ENCODE results near the gene CHST7. TPM values are rescaled to one million over a fixed set of nuclear protein-coding genes. Genes with fewer than 3 reads are reported as not detected.
A peak's percentile ranks its signal among the peaks of the same experiment; 100 is the strongest.

CHST7 gene
- total RNA-seq, 2 donors from 2014 or later: 6.3 to 6.6 TPM

DNA sequence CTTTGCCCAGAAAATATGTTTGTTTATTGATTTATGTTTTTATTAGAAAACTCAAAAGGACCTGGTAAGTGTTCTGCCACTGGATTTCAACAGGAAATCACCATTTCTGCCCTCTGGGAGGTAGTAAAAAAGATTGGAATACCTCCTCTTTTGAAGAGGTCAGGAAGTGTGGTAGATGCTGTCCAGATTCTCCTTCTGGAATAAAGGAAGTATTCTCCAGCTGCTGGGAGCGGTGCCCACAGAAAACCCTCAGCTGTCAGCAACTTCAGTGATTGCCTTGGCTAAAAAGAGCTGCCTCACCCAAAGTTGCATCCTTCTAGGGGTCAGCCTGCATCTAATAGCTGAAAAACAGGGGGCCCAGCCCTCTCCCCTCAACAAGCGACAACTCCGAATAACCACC, 14.5 kb upstream of the CHST7 start:
- no peaks in the 10 kb centered on the region for H3K27me3 Mint-ChIP-seq
- no peak for DNase-seq
- ATAC-seq: no peak
- peaks cover 2% of the 10 kb centered on the region for H3K36me3 Mint-ChIP-seq (ENCODE audit: low read depth)
- peaks cover 5% of the 10 kb centered on the region for H3K4me1 Mint-ChIP-seq
- H3K27ac Mint-ChIP-seq: no peak overlapping the region
- no peak overlapping the region for H3K4me3 Mint-ChIP-seq
- H3K9me3 ChIP-seq (ENCODE audit: control insufficient read depth, low read length, poor library complexity, severe bottlenecking): no peaks in the 10 kb centered on the region

DNA sequence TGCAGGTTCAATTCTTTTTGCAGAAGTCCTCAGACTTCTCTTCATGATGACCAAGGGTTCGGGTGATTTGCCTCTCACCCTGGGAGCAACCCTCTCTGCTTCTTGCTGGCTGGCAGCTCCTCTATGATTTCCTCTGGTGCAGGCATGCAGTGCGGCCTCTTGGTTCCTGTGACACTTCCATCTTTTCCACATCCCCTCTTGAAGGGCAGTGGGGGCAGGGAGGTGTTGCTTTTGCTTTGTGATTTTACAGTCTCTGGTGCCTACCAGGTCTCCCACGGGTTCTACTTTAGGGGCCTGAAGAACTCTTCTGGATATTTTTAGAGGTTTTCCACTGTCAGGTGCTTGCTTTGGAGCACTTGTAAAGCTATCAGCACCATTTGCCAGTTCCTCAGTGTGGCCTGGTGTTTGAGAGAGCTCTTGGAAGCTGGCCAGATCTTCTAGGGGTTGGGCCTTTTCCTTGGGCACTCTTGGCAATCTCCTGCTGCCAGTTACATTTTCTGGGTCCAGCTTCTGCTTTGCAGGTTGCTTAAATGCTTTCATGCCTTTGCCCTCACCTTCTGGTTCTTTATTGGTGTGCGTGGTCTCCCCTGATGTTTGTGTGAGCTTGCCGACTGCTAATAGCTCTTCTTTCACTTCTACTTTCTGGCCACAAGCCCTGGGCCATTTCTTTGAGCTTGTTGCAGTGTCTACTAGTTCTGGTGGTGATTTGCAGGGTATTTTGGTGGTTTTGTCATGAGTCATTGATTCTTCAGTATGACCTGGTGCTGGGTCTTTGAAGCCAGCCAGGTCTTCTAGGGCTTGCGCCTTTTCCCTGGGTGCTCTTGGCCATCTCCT, 11.5 kb upstream of the CHST7 start:
- no peaks in the 10 kb centered on the region for H3K27me3 Mint-ChIP-seq
- H3K9me3 ChIP-seq (ENCODE audit: control insufficient read depth, low read length, poor library complexity, severe bottlenecking): no peaks in the 10 kb centered on the region
- ATAC-seq (peak; percentile 30), DNase-seq (no peak)
- no peak overlapping the region for H3K27ac Mint-ChIP-seq
- peaks cover 2% of the 10 kb centered on the region for H3K36me3 Mint-ChIP-seq (ENCODE audit: low read depth)
- H3K4me1 Mint-ChIP-seq: peaks cover 5% of the 10 kb centered on the region
- H3K4me3 Mint-ChIP-seq: peak overlapping the region; percentile 19

DNA sequence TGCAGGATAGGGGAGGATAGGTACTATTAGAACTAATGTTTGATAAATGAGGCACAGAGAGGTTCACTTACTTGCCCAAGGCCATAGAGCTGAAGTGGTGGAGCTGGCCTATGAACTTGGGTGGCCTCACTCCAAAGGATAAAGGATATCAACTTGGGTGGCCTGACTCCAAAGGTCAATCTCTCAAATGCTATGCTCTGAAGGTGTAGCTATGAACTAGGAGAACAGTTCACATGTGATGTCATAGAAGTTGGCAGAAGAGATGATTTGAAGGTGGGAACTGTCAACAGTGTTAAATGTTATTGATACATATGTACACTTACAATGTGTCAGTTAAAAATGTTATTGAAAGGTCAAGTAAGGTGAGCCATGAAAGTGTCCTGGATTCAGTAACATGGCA, 6.2 kb upstream of the CHST7 start:
- H3K4me3 Mint-ChIP-seq: no peak overlapping the region
- no peak overlapping the region for H3K27ac Mint-ChIP-seq
- no peaks in the 10 kb centered on the region for H3K27me3 Mint-ChIP-seq
- DNase-seq (no peak), ATAC-seq (no peak)
- no peaks in the 10 kb centered on the region for H3K9me3 ChIP-seq (ENCODE audit: control insufficient read depth, low read length, poor library complexity, severe bottlenecking)
- H3K36me3 Mint-ChIP-seq (ENCODE audit: low read depth): peaks cover under 1% of the 10 kb centered on the region
- peaks cover 9% of the 10 kb centered on the region for H3K4me1 Mint-ChIP-seq

DNA sequence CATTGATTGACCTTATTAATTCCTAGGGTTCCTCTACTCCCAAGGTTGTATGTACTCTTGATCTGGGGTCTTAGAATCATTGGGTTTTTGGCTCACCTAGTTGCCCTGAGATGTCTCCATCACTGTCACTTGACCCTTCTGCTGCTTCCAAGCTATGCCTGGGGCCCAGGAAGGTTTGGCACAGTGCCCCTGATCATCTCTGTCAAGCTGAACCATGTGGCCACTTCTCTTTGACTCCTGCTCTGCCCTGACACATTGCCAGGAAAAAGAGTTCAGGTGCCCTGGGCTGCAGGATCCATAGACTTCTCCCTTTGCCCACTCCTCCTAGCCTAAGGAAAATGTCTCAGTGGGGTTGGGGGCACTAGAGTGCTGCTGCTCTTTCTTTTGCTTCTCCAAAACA, 3.9 kb upstream of the CHST7 start:
- no peak overlapping the region for H3K4me3 Mint-ChIP-seq
- peaks cover 13% of the 10 kb centered on the region for H3K4me1 Mint-ChIP-seq
- H3K9me3 ChIP-seq (ENCODE audit: control insufficient read depth, low read length, poor library complexity, severe bottlenecking): no peaks in the 10 kb centered on the region
- no peaks in the 10 kb centered on the region for H3K36me3 Mint-ChIP-seq (ENCODE audit: low read depth)
- H3K27ac Mint-ChIP-seq: no peak overlapping the region
- H3K27me3 Mint-ChIP-seq: no peaks in the 10 kb centered on the region
- ATAC-seq (no peak), DNase-seq (no peak)

DNA sequence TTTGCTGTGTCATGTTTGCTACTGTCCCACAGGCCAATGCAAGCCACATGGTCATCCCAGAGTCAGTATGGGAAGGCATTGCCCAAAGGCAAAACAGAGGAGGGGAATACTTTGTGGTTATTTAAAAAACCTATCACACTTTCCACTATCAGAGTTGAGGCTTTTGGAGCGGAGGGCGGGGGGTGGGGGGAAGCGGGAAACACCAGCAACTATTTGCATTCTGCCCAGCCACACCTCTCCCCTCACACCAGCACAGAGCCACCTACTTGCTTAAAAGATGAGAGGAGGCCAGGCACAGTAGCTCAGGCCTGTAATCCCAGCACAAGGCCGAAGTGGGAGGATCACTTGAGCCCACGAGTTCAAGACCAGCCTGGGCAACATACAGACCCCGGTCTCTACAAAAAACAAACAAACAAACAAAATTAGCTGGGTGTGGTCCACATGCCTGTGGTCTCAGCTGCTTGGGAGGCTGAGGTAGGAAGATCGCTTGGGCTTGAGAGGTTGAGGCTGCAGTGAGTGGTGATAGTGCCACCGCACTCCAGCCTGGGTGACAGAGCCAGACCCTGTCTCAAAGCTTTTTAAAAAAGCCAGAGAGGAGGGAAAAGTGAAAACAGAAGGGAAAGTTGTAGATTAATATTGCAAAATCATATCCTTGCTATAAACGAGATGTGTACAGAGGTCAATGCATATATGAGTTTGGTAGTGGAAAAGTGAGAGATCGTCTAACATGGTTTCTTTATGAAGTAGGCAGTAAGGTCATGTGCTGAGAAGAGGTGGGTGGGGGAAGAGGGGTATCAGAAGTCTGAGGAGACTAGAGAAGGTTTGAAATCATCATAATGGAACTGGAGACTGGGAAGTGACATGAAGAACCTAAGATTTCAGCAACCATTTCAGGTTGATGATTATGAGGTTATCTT, 1.9 kb upstream of the CHST7 start:
- Mint-ChIP-seq H3K4me3 (peak overlapping the region; percentile 89), H3K27me3 (no peaks in the 10 kb centered on the region), H3K4me1 (peaks cover 21% of the 10 kb centered on the region), H3K36me3 (ENCODE audit: low read depth) (no peaks in the 10 kb centered on the region), H3K27ac (peak overlapping the region; percentile 81)
- DNase-seq (no peak), ATAC-seq (no peak)
- H3K9me3 ChIP-seq (ENCODE audit: control insufficient read depth, low read length, poor library complexity, severe bottlenecking): no peaks in the 10 kb centered on the region

DNA sequence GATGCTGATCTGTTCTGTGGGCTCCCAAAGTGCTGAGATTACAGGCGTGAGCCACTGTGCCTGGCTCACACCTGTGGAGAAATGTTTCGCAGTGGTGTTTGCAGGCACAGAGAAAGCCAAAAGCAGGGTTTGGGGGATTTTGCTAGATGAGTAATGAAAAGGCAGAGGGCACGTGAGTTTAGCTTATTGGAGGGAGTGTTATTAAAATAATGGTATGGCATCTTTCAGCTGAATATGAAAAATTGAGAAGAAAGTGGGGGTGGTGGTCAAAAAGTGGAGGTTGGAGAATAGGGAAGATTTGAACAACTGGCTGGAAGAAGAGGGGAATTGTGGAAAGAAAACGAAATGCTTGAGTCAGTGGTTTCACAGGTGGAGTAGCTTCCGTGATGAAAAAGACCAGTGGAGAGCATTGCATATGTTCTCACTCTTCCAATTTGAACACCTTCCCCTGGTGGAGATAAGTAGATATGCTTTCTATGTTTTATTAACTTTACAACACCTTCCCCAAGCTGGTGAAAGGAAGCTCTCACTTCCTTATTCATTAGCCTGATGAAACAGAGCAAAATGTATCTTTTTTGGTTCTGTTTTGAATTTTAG, 1.1 kb upstream of the CHST7 start:
- peak overlapping the region; percentile 81 for H3K27ac Mint-ChIP-seq
- H3K9me3 ChIP-seq (ENCODE audit: control insufficient read depth, low read length, poor library complexity, severe bottlenecking): no peaks in the 10 kb centered on the region
- H3K4me3 Mint-ChIP-seq: peak overlapping the region; percentile 89
- DNase-seq: peak in 1 of 3 donors; percentile 9
- H3K27me3 Mint-ChIP-seq: no peaks in the 10 kb centered on the region
- ATAC-seq: peak; percentile 29
- no peaks in the 10 kb centered on the region for H3K36me3 Mint-ChIP-seq (ENCODE audit: low read depth)
- peaks cover 25% of the 10 kb centered on the region for H3K4me1 Mint-ChIP-seq

DNA sequence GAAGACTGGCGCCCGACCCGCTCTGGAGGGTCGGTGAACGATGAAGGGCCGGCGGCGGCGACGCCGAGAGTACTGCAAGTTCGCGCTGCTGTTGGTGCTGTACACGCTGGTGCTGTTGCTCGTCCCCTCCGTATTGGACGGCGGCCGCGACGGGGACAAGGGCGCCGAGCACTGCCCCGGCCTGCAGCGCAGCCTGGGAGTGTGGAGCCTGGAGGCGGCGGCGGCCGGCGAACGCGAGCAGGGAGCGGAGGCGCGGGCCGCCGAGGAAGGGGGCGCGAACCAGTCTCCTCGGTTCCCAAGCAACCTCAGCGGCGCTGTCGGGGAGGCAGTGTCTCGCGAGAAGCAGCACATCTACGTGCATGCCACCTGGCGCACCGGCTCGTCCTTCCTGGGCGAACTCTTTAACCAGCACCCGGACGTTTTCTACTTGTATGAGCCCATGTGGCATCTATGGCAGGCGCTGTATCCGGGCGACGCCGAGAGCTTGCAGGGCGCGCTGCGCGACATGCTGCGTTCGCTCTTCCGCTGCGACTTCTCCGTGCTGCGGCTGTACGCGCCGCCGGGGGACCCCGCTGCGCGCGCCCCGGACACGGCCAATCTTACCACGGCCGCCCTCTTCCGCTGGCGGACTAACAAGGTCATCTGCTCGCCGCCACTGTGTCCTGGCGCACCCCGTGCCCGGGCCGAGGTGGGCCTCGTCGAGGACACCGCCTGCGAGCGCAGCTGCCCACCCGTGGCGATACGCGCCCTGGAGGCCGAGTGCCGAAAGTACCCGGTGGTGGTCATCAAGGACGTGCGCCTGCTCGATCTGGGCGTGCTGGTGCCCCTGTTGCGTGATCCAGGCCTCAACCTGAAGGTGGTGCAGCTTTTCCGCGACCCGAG, 568 bp downstream of the CHST7 start:
- no peaks in the 10 kb centered on the region for H3K9me3 ChIP-seq (ENCODE audit: control insufficient read depth, low read length, poor library complexity, severe bottlenecking)
- peak; percentile 50 to 69 (median 59) for DNase-seq
- H3K36me3 Mint-ChIP-seq (ENCODE audit: low read depth): no peaks in the 10 kb centered on the region

DNA sequence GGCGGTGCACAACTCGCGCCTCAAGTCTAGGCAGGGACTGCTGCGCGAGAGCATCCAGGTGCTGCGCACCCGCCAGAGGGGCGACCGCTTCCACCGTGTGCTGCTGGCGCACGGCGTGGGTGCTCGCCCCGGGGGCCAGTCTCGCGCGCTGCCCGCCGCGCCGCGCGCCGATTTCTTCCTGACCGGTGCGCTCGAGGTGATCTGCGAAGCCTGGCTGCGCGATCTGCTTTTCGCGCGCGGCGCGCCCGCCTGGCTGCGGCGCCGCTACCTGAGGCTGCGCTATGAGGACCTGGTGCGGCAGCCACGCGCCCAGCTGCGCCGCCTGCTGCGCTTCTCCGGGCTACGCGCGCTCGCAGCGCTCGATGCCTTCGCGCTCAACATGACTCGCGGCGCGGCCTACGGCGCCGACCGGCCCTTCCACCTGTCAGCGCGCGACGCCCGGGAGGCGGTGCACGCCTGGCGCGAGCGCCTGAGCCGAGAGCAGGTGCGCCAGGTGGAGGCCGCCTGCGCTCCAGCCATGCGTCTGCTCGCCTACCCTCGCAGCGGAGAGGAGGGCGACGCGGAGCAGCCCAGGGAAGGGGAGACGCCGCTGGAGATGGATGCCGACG, 1.3 kb downstream of the CHST7 start:
- DNase-seq (peak; percentile 25 to 32 (median 29)), ATAC-seq (peak; percentile 36)
- Mint-ChIP-seq H3K4me1 (peaks cover 36% of the 10 kb centered on the region), H3K27ac (no peak overlapping the region), H3K4me3 (peak overlapping the region; percentile 89), H3K36me3 (ENCODE audit: low read depth) (no peaks in the 10 kb centered on the region), H3K27me3 (no peaks in the 10 kb centered on the region)
- H3K9me3 ChIP-seq (ENCODE audit: control insufficient read depth, low read length, poor library complexity, severe bottlenecking): no peaks in the 10 kb centered on the region

More for the DNA sequence above, 568 bp downstream of the CHST7 start:
- H3K27ac Mint-ChIP-seq: peak overlapping the region; percentile 81
- ATAC-seq: peak; percentile 73
- peaks cover 30% of the 10 kb centered on the region for H3K4me1 Mint-ChIP-seq
- no peaks in the 10 kb centered on the region for H3K27me3 Mint-ChIP-seq
- peak overlapping the region; percentile 89 for H3K4me3 Mint-ChIP-seq

DNA sequence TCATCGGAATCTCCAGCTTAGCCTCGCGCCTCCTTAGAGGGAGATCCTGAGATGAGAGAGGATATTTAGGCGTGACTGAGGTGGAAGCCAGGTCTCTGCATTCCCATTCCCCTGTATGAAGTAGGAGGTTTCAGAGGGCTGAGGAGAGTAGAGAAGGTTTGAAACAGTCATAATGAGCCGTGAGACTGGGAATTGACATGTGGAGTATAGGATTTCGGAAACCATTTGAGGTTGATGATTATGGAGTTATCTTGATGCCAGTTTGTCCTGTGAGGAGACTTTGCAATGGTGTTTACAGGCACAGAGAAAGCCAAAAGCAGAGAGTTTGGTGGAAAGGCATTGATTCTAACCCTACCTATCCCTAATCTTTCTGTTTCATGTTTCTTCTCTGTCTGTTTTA, 2.0 kb downstream of the CHST7 start:
- Mint-ChIP-seq H3K27ac (no peak overlapping the region), H3K4me1 (peaks cover 39% of the 10 kb centered on the region), H3K4me3 (peak overlapping the region; percentile 89), H3K36me3 (ENCODE audit: low read depth) (no peaks in the 10 kb centered on the region), H3K27me3 (no peaks in the 10 kb centered on the region)
- H3K9me3 ChIP-seq (ENCODE audit: control insufficient read depth, low read length, poor library complexity, severe bottlenecking): no peaks in the 10 kb centered on the region
- ATAC-seq: no peak
- DNase-seq: no peak

DNA sequence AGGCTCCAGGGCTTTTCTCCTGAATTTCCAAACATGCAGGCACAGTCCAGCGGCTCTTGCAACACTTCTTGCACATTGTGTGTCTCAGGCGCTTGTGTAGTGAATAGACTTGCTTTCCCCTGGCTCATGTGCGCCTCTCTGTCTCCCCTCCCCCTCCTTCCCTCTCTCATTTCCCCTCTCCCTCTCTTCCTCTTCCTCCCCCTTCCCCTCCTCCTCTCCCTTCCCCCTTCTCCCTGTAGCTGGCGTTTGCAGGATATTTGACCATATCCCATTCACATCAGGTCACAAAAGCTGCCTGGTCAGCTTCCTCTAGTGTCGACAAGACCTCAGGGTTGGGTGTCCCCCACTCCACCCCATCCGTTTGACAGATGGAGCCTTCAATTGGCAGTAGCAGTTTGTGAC, 2.4 kb downstream of the CHST7 start:
- Mint-ChIP-seq H3K4me3 (peak overlapping the region; percentile 89), H3K4me1 (peaks cover 39% of the 10 kb centered on the region), H3K27ac (no peak overlapping the region), H3K27me3 (no peaks in the 10 kb centered on the region), H3K36me3 (ENCODE audit: low read depth) (no peaks in the 10 kb centered on the region)
- DNase-seq (no peak), ATAC-seq (no peak)
- H3K9me3 ChIP-seq (ENCODE audit: control insufficient read depth, low read length, poor library complexity, severe bottlenecking): no peaks in the 10 kb centered on the region

DNA sequence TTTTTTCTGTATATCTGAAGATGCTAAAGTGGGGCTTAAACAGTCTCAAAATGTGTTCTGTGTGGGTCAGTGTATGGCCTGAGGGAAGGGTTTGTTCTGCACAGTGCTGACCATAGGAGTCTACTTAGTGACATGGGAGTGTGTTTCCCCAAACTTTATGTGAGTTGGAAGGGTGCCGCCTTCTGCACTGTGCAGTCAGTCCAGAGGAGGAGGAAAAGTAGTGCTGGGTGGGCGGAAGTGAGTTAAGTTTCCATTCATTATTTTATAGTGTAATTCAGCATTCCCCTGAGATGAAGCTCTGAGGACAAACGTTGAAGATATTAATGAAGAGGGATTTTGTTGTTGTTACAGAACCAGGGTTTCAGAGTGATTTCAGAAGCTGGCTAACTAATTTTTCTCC, 2.9 kb downstream of the CHST7 start:
- peaks cover 39% of the 10 kb centered on the region for H3K4me1 Mint-ChIP-seq
- no peak for ATAC-seq

More for the DNA sequence above, 2.9 kb downstream of the CHST7 start:
- H3K36me3 Mint-ChIP-seq (ENCODE audit: low read depth): no peaks in the 10 kb centered on the region
- H3K4me3 Mint-ChIP-seq: peak overlapping the region; percentile 89
- no peak for DNase-seq
- no peaks in the 10 kb centered on the region for H3K27me3 Mint-ChIP-seq
- no peak overlapping the region for H3K27ac Mint-ChIP-seq
- H3K9me3 ChIP-seq (ENCODE audit: control insufficient read depth, low read length, poor library complexity, severe bottlenecking): no peaks in the 10 kb centered on the region
